Measurements from ENCODE around the gene DEAF1.

- TF ChIP-seq CTCF (IDR thresholded peaks at IDR 0.05) (no peak), EP300 (IDR thresholded peaks at IDR 0.05) (no peak), POLR2A (IDR thresholded peaks at IDR 0.05) (no peak), POLR2AphosphoS5 (IDR thresholded peaks at IDR 0.05) (no peak)
These were observed 15.5 kb downstream of the DEAF1 start for GRCh38 chr11:679271-680207.

Measured in suprapubic skin (tissue), 4 donors.